Kidney tubule cell (primary cell): ENCODE measurements around the gene NEUROD2.
A peak's percentile ranks its signal among the peaks of the same experiment; 100 is the strongest.
"Not testable (repeated sequence)": the region's sequence is repeated elsewhere in the genome, so short reads cannot be mapped to it uniquely, and the experiment has no call there.

Experiments used
- DNase-seq: peaks from one replicate; pipeline ENCODE4 v3.0.0-alpha.2; 2018; ENCODE audit warnings: low spot score

The NEUROD2 gene

DNA sequence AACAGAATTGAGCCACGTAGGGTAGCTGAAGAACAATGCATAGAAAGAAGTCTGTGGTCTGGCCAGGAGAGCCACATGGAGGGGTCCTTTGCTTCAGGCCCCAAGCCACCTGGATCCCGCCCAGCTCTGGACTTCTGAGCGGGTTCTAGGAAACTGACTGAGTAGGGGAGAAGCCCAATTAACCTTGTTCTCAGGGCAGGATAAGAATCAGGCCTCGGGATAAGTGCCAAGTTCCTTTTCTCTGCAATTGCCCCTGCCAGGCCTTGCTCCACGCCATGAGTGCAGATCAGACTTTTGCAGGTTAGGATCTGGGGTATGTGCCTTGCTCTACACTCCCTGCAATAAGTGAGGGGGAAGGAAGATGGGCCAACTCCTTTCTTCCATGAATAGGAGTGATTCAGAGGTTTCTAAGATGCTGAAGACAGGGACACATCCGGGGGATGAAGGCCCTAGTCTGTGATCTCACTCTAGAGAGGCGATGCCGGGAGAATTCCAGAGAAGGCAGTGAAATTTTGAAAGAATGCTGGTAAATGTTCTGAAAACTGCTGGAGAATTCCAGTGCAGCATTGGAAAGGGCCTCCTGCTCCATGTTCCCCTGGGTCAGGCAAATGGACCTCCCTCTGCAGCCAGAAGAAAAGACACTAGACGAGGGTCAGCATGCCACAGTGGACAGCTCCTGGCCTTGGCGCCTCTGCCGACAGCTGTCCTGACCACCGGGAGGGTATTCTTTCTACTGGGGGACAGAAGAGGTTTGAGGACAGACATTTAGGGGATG is 5.8 kb downstream of the NEUROD2 start:
- no peak for DNase-seq

DNA sequence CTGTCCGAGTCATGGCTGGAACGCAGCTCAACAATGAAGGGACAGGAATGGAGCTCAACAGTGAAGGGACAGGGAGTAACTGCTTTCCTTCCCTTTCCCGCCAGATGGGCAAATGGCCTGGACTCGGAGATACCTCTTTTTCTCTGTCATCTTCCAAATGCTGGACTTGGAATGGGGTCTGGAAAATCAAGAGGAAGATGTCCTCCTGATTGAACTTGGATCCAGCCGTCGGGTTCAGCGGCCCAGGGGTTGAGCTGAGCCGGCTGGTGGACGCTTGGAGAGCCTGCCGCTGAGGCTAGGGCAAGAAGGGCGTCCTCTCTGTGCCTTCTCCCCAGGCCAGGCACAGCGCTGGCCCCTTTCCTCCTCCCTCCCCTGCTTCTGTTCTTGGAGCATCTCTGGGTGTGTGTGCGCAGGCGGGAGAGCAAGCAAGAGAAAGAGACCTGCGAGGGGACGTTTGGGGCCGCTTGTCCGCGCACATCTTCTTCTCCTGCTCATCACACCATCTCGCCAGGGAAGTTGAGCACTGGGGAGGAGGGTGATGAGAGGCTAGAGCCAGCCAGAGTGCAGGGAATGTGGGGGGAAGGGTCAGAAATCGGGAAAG is 6.6 kb downstream of the NEUROD2 start:
- DNase-seq, result no peak

DNA sequence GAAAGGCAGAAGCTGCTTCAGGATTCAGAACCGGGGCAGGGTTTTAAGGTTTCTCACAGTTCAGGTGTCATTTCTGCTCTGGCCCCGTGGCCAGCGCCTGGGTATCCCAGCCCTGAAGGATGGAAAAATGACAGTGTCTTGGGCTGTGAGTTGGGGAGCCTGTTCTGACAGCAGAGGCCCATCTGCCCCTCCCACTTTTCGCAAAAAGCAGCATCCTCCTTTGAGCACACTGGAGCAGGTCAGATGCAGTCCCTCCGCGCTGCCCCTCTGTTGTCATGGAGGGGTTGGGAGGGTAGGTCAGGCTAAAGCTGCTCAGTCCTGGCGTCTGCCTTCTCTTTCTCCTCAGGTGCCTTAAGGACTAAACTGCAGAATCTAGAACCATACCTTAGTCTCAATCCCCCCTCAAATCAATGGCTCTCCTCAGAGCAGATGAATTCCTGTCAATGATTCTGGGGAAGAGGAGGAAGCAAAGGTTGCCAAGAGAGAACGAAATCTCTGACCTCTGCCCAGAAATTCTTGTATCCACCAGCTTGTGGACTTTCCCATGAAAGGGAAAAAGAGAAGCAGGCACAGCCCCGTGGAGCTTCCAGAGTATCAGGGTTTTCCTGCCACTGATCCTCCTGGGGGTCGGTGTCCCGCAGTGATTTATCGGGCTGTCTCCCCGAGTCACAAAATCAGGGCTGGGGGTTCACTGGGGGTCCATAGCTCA is 7.3 kb downstream of the NEUROD2 start:
- DNase-seq, result no peak

DNA sequence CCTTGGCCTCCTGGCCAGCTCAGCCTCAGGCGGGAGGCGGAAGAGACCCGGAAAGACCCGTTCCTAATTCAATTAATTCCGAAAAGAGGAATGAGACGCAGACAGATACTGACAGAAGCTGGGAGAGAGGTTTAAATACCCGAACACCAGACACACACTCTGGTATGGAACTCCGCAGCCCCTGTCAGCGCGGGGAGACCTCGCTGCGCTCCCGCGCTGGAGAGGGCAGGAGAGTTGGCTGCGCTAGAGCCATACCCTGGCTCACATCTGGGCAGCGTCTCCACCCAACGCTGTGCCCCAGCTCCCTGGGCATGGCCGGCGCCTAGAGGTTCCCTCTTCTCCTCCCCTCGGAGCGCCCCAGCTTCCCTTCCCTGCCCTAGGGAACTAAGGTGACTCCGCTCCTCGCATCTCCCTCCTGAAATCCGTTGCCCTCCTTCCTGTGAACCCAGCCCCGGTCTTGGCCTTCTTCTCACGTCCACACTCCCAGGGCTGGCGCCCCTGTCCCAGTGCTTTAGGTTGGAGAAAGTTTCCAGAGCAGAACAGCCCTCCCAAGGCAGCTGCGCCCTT is 8.0 kb downstream of the NEUROD2 start:
- DNase-seq, result no peak

DNA sequence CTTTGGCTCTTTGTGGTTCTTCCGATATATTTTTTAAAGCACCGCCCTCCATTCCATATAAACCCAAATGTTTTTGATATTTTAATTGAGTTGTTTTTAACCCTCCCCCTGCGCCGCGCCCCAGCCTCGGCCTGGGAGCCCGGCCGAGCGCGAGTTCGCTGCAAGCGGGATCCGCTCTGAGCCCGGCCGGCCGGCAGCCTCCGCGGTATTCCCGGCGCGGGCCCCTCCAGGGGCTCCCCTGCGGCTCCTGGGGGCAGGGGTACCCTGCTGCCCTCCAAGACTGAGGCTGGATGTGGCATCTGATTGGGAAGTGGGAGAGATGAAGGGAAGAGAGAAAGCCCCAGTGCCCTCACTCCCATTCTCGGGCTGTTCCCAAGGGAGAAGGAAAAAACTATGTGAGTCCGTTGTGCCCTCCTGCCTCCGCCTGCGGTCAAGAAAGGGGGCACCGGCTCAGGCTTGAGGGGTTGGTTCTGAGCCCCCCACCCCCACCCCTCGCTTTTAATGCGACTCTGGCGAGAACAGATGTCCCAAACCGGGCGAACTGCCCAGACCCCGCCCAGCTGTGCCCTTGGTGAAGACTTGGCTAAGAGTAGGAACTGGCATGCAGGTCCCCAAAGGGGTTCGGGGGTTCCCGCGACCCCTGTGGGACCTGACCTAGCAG is 8.6 kb downstream of the NEUROD2 start:
- no peak for DNase-seq

DNA sequence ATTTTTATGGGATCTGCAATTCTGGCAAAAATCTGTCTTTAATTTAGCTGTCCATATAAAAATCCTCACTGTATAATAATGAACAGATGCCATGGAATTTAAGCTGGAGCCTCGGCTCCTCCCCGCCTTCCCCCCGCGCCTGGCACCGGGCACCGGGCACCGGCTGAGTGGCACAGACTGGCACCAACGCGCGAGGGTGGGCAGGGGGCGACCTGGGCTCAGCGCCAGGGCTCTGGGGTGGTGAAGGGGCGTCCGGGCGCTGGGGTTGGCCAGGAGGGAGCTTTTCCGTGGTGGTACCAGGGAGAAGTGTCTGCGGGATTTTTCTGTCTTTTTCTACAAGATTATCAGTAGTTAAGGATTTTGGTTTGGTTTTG is 9.1 kb downstream of the NEUROD2 start:
- DNase-seq, result no peak

DNA sequence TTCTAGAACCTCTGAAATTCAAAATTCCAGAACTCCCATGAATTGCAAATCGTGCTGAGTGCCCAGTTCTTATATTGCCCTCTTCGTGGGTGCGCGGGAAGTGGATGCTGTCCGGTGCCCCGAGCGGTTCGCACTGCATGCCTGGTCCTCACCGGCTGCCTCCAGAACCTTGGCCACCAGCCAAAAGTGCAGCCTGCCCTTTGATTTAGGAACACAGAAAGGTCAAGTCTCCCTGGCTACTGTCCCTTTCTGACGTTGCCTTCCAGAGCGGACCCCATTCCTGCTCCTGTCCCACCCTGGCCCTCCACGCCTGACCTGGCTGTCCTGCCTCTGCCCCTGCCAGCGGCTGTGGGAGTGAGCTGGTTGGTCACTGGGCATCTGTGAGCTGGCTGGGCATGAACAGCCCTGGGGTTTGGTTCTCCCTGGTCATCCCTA is 9.7 kb downstream of the NEUROD2 start:
- no peak for DNase-seq

DNA sequence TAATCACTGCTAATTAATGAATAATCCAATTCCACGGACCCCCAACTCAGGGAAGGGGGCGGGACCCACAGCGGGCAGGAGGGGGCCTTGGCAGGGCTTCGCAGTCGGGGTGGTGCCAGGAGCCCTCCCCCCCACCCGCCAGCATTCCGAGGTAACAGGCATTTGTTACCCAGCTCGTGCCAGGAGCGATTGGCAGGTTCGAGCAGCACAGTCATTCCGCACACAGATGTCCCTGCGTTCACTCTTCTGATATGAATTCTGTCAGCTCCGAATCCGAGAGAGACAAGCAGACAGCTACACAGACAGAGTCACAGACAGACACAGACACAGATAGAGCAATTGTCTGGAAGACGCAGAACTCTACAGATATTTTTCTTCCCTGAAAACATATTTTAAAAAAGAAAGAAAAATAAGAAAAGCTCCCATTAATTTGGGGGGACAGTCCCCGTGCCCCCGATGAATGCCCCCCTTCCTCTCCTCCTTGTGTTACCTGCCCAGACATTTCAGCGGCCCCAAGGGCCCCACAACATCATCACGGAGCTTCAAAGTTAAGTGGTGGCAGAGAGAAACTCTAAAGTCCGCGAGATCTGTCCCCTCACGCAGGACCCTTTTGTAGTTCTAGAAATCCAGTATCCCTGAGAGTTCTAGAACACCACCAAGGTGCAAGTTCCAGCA is 10.2 kb downstream of the NEUROD2 start:
- no peak for DNase-seq

DNA sequence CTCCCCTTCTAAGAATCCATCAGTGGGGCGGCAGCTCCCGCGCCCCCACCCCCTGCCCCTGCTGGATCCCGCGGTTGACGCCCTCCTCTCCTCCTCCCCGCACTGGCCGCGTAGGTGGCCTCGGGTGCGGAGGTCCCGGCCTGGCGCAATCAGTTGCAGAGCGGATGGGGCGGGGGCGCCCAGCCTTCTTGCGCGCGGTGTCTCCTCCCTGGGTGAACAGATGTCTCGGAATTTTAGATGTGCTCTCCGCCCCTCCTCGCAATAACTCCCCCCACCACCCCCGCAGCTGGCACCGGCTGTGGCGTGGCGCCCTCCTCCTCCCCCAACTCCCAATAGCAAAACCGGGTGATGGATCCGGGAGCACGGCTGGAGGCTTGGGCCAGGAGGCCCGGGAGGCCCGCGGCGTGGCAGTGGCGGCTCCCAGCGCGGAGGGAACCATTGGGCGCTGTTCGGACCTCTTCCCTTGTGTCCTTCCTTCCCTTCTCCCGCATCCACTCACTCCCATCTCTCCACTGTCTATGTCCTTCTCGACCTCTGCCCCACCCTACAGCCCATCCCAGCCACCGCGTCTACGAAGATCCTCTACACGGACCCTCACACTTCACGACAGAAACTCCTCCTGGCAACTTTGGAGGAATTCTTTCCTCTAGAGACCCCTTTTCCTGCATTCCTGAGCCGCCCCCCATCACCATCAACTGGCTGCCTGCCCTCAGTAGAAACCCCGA is 11.0 kb downstream of the NEUROD2 start:
- DNase-seq, result no peak

DNA sequence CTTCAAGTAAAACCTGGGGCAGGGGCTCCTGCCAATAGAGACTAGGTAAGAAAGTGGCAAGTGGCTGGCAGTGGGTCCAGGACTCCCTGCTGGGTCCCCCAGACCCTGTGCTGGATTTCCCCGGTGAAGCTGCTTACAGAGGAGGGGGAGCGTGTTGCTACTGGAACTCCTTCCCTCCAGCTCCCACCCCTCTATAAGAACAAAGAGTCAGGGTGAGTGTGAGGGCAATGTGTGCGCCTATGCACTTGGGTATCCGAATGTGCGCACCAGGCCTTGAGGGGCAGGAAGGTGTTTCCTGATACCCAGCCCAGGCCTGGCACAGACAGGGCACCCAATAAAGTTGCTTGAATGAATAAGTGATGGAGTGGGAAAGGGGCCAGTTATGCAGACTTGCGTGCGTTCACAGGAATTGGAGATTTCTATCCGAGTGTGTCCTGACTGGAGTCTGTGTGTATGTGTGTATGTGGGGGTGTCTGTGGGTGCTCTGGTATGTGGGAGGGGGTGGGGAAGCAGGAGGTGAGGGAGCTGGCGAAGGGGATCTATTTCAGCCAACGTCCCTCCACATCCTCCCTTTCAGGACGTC is 11.7 kb downstream of the NEUROD2 start:
- no peak for DNase-seq

DNA sequence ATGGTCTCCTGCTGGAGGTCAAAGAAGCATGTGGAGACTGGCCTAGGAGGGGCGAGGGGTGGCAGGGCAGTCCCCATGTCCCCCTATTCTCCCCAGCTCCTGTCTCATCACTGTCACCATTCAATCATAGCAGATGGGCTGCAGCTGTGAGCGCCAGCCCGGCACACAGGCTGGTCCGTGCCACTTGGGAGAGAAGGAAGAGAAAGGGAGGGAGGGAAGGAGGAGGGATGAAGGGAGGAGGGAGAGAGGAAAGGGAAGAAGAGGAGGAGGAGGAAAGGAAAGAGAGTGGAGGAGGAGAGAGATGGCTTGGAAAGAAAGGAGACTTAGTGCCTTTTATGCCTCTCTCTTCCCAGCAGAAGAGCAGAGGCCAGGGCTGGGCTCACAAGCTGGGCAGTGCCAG is 12.4 kb downstream of the NEUROD2 start:
- no peak for DNase-seq

DNA sequence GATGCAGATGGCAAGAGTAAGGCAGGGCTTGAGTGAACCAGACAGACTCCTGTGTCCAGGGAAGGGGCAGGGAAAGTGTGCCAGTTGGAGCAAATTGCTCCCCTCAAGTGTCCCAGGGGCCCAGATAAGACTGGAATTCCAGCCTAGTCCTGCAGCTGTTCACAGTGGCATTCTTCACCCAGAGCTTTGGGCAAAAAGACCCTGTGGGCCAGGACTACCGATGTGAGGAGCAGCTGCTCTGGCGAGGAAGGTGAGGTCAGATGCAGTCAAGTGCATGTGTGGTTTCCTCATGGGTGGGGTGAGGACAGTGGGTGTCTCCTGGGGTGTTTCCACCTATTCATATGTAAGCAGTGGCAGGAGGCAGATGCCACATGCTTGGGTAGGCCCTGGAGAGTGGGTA is 14.3 kb downstream of the NEUROD2 start:
- DNase-seq, result no peak

DNA sequence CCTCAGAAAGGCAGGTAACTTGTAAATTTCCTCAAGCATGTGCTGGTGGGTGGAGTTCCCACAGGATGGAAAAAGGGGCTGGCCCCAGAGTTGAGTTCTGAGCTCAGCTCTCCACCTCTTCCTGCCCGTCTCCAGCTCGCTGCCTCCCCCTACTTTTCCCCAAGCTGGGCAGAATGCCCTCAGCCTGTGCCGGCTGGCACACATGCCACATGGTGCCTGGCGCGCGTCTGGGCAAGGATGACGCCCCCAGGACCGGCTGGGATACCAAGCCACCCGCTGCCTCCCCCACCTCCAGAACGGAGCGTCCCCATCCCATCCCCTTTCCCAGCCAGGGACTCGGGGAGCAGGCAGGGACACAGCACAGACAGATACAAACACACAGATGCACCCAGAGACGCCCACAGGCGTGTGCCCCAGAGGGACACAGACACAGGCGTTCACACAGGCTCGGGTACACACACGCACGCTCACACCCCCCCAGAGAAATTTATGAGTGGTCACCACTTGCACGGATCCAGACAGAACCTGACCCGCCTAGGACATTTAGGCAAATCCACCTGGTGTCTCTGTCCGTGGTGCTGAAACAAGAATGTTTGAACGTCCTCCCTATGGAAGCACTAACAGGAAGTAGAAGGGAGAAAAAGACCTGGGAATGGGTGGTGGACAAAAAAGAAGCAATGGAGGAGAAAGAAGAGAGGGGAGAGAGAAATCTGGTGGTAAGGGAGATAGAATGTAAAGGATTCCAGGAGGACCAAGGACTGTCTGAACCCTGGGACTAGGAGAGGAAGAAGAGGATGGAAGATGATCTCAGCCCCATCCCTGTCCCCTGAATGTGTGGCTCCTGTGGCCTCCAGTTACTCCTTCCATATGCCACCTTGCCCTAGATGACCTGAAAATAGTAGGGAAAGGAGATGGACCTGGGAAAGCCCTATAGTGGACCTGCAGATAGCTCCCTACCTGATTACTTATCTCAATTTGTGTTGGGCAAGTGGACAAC is 15.5 kb downstream of the NEUROD2 start:
- peak; percentile 60 for DNase-seq

DNA sequence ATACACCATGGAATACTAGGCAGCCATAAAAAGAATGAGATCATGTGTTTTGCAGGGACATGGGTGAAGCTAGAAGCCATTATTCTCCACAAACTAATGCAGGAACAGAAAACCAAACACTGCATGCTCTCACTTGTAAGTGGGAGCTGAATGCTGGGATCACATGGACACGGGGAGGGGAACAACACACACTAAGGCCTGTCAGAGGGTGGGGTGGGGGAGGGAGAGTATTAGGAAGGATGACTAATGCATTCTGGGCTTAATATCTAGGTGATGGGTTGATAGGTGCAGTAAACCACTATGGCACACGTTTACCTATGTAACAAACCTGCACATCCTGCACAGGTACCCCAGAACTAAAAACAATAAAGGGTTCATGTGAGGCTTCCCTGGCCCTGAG is 17.5 kb downstream of the NEUROD2 start:
- DNase-seq, result not testable (repeated sequence)

DNA sequence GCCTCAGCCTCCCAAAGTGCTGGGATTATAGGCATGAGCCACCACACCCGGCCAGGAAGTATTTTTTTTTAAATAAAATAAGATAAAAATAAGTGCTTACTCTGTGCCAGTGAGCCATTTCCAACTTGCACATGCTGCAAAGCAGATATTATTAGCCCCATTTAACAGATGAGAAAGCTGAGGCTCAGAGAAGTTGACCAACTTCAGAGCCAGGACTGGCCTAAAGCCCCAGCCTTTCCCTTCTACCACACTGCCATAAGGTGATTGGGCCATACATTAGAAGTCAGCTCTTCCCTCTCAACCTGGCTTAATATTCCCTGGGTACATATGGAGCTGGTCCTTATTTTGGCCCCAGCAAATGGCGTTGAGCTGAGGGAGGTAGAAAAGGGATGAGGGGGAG is 25.1 kb downstream of the NEUROD2 start:
- DNase-seq, result no peak

DNA sequence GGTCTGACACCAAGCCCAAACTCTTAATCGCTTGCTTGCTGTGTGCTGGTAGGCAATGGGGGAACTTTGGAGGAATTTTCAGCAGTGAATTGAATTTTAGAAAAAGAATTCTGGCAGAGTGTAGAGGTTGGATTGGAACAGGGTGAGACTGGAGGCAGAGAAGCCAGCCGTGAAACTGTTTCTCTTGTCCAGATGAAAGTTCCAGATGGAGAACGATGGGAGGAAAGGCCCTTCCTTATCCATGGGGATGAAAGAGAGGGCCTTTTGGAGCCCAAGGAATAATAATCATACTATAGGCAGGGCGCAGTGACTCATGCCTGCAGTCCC is 26.0 kb downstream of the NEUROD2 start:
- DNase-seq, result no peak

DNA sequence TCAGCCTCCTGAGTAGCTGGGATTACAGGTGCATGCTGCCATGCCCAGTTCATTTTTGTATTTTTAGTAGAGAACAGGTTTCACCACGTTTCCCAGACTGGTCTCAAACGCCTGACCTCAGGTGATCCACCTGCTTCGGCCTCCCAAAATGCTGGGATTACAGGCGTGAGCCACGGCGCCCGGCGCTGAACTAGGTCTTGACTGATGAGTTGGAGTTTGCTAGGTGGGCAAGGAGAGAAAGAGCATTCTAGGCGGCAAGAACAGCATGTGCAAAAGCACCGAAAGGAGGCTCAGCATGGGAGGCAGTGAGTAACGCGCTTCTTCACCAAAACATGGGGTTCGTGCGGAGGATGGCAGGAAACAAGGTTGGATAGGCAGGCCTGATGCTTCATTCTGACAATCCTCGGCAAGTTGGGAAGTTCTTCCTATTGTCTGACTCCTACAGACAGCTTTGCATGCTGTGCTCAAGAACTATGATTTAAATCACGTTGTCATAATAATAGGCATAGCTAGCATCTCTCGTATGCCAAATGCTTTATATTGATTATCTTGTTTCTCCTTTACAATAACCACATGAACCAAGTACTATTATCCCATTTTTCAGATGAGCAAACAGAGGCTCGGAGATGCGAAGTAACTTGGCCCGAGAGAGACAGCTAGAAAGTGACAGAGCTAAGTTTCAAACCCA is 26.5 kb downstream of the NEUROD2 start:
- DNase-seq, result no peak

DNA sequence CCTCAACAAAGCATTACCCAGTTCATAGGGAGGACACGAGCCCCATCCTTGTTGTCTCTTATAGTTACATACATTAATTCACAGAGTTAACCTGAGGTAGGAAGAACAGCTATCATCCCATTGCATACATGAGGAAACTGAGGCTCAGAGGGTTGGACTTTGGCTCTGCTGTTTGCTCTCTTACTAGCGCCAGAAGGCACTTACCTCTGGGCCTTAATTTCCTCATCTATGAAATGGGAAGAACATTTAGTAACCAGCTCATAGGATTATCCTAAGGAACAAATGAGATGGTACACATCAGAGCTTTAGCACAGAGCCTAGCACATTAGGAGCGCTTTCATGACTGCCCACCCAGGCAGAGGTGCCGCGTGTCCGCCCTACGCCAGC is 27.6 kb downstream of the NEUROD2 start:
- DNase-seq, result no peak
